ENCODE measurements around the gene TRIM27.
"Not testable (repeated sequence)": the region's sequence is repeated elsewhere in the genome, so short reads cannot be mapped to it uniquely, and the experiment has no call there.

The TRIM27 gene

DNA sequence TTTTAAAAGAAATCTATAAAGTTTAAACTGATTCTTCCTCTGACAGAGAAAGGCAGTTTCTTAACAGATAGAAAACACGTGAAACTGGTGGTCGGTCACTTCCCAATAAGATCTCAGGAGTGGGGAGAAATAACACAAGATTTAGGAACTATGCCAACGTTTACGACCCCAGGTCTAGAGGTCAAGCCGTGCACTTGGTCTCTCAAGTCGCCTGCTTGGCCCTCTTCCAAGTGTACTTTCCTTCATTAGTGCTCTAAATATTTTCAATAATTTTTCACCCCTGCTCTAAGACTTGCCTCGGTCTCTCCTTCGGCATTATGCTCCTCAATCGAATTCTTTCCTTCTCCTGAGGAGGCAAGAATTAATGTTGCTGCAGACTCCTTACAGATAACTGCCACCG is 61.7 kb downstream of the TRIM27 start:
- DNase-seq, result no peak

DNA sequence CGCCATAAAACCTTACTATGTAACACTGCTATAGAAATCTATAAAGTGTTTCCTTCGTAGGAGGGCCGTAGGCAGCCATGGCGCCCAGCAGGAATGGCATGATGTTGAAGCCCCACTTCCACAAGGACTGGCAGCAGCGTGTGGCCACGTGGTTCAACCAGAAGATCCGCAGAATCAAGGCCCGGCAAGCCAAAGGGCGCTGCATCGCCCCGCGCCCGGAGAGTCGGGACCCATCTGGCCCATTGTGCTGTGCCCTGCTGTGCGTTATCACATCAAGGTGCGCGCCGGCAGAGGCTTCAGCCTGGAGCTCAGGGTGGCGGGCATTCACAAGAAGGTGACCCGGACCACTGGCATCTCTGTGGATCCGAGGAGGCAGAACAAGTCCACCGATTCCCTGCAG is 62.4 kb downstream of the TRIM27 start:
- no peak for DNase-seq

DNA sequence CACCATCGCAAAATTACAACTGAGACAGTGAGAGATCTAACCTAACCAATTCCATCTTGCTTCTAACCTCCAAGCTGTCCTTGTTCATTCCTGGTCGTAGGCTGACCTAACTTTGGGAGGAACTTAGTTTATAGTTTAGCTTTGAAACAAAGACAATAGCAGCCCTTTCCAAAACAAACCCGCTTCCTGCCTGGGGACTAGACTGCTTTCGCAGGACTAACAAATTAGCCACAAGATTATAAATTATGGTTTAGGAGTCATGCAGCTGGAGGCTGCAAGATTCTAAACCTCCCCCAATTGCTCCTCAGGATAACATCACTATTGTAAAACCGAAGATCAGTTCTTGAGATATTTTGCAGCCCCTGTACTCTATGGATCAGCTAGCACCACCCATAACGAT is 63.2 kb downstream of the TRIM27 start:
- DNase-seq, result no peak

- DNase-seq, result no peak
Measured at GRCh38 chr6:28858963-28859362, 64.8 kb downstream of the TRIM27 start.

DNA sequence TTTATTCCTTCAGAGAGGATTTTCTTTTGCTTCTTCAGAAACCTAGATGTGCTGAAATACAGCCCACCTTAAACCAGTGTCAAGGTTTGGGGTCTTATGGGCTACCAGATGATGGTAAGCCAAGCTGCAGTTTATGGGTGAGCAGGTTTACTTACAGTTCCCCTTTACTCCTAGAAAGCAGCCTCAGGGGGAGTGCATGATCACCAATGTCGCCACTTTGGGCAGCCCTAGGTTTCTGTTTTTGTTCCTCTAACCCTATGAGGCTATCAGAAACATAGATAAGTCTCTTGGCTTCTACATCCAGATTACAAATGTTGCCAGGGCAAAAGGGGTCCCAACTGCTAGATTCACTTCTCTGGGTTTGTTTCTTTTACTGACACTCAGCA is 67.2 kb downstream of the TRIM27 start:
- DNase-seq, result no peak

- DNase-seq, result not testable (repeated sequence)
Measured at GRCh38 chr6:28854405-28854804, 69.4 kb downstream of the TRIM27 start.

Measured in activated T-cell treated with anti-CD3 and anti-CD28 coated beads for 4 hours (primary cell).